C4-2B (cell line): ENCODE data around the gene KLHDC10.

Experiments used
- ZFX ChIP-seq: fragments of 450-650 bp; IDR thresholded peaks from 2 replicates; pipeline ENCODE4 v1.6.1; 2017
- TF ChIP-seq, protein P1 (sequence below): fragments of 450-650 bp; conservative IDR thresholded peaks from 2 replicates; pipeline ENCODE4 v1.5.1; 2017; ENCODE audit warnings: mild to moderate bottlenecking

DNA sequence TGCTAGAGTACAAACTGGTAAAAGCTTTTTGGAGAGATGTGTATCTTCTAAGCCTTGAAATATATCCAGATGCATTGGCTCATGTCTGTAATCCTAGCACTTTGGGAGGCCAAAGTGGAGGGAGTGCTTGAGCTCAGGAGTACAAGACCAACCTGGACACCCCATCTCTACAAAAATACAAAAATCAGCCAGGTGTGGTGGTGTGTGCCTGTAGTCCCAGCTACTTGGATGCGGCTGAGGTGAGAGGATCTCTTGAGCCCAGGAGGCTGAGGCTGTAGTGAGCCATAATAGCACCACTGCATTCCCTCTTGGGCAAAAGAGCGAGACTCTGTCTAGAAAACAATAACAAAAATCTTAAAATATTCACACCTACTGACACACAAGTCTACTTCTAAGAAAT is 109.3 kb downstream of the KLHDC10 start:
- TF ChIP-seq, protein P1, sequence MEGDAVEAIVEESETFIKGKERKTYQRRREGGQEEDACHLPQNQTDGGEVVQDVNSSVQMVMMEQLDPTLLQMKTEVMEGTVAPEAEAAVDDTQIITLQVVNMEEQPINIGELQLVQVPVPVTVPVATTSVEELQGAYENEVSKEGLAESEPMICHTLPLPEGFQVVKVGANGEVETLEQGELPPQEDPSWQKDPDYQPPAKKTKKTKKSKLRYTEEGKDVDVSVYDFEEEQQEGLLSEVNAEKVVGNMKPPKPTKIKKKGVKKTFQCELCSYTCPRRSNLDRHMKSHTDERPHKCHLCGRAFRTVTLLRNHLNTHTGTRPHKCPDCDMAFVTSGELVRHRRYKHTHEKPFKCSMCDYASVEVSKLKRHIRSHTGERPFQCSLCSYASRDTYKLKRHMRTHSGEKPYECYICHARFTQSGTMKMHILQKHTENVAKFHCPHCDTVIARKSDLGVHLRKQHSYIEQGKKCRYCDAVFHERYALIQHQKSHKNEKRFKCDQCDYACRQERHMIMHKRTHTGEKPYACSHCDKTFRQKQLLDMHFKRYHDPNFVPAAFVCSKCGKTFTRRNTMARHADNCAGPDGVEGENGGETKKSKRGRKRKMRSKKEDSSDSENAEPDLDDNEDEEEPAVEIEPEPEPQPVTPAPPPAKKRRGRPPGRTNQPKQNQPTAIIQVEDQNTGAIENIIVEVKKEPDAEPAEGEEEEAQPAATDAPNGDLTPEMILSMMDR = no peak
- no peak for TF ChIP-seq ZFX
